Erythroblast (primary cell): ENCODE measurements around the gene CERS6.
A peak's percentile ranks its signal among the peaks of the same experiment; 100 is the strongest.

Experiments used
- DNase-seq, 2 experiments: peaks; one replicate each; lab custom pipeline; 2025; lab: John Stamatoyannopoulos, UW
- GATA1 ChIP-seq: IDR thresholded peaks from 2 replicates; pipeline ENCODE4 v1.6.1; 2011; ENCODE audit warnings: low read depth, mild to moderate bottlenecking, control low read depth, low read length, moderate library complexity
- POLR2A ChIP-seq: IDR thresholded peaks from 2 replicates; pipeline ENCODE4 v1.6.1; 2011; ENCODE audit warnings: mild to moderate bottlenecking, low read length

CERS6 gene

GRCh38 chr2:168599738-168600137, 143.7 kb downstream of the CERS6 start:
- DNase-seq: no peak
- TF ChIP-seq POLR2A: no peak
- no peak for TF ChIP-seq GATA1

GRCh38 chr2:168600949-168601348, 144.9 kb downstream of the CERS6 start:
- DNase-seq: no peak
- TF ChIP-seq GATA1: no peak
- no peak for TF ChIP-seq POLR2A

- DNase-seq: no peak
- TF ChIP-seq POLR2A (no peak), GATA1 (no peak)
Observed at GRCh38 chr2:168601741-168602140, 145.7 kb downstream of the CERS6 start.

DNA sequence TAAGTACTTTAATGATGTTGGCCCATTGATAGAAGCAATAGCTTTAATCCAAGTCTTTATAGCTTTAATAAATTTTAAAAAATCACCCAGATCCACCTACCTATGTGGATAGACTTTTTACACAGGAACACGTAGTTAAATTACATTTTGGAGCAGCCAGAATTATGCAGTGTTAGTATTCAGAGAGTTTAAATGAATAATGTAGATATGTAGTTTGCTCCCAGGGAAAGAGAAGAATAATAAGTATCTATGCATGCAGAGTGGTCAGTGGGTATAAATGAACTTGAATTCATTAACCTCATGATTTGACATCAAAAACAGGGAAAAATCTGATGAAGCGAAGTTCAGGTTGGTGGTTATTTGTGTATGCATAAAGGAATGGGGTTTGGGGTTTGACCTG, 146.3 kb downstream of the CERS6 start:
- no peak for TF ChIP-seq POLR2A
- TF ChIP-seq GATA1: no peak
- no peak for DNase-seq

GRCh38 chr2:168602846-168603401, 146.9 kb downstream of the CERS6 start:
- no peak for DNase-seq
- no peak for TF ChIP-seq POLR2A
- no peak for TF ChIP-seq GATA1

- DNase-seq: no peak
- no peak for TF ChIP-seq POLR2A
- no peak for TF ChIP-seq GATA1
Observed at GRCh38 chr2:168603439-168603961, 147.4 kb downstream of the CERS6 start.

DNA sequence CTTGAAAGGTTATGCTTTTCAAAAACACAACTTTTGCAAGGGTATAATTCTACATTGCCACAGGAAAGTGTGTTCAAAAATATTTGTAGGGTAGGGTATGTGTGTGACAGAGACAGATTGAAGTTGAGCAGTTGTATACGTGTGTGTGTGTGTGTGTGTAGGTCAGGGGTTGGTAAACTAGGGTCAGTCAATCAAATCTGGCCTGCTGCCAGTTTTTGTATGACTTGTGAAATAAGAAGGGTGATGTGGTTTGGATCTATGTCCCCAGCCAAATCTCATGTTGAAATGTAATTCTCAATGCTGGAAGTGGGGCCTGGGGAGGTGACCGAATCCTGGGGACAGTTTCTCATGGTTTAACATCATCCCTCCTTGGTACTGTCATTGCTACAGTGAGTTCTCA, 148.2 kb downstream of the CERS6 start:
- peak; percentile 3 for DNase-seq
- no peak for TF ChIP-seq GATA1
- TF ChIP-seq POLR2A: no peak

DNA sequence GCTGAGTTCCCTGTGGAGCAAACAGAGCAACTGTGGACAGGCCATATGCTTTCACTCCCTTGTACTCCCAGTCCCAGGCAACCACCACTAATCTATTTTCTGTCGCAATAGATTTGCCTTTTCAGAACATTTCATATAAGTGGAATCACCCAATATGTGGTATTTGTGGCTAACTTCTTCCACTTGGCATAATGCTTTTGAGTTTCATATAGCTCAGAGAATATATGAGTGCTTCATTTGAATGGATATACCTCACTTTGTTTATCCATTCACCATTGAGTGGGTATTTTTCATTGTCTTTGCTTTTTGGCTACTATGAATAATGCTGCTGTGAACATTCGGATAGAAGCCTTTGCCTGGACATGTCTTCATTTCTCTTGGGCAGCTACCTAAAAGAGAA, 151.9 kb downstream of the CERS6 start:
- DNase-seq: no peak
- TF ChIP-seq GATA1 (no peak), POLR2A (no peak)

GRCh38 chr2:168608796-168609195, 152.7 kb downstream of the CERS6 start:
- DNase-seq: no peak
- no peak for TF ChIP-seq POLR2A
- TF ChIP-seq GATA1: no peak

DNA sequence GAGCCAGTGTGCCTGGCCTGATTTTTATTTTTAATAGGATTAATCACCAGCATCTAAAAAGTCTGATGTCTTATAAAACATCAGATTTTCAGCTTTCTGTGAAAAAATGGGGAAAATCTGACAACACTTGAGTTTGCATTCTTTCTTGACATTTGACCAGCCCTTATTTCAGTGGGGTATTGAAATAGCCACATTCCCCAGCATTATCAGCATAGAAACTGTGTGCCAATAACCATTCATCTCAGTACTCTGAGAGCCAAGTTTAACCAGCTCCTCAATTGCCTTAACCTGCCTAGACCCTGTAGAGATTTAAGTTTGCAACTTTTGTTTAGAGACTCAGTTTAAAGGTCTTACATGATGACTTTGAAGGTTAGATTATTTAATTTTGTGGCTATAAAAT, 155.0 kb downstream of the CERS6 start:
- TF ChIP-seq GATA1 (no peak), POLR2A (no peak)
- DNase-seq: no peak

DNA sequence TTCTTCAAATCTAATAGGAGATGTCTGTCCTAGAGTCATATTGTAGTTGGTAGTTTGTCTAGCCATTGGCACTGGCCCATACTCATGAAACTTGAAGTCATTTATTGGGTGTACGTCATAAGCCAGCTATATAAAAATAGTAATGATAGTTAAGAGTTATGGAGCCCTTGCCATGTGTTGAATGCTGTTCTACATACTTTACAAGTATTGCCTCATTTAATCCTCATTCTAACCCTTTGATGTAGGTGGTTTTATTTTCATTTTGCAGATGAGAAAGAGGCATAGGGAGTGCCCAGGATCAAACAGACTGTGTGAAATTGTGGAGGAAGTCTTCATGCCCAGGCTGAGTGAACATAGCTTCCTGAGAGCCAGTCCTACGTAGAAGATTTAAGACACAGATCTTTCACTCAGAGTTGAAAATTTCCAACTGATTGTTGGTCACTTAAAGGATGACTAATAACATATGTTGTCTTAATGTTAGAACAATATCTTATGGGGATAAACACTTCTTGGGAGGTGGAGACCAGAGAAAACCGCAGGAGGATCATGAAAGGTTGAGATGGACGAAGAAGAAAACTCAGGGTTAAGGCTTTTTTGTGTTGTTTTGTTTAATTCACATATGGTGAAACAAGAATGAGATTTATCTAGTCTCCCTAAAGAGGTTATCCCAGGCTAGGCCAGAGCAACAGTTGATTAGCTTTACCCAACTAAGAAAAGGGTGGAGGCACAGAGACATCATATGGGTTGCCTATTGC, 156.0 kb downstream of the CERS6 start:
- no peak for DNase-seq
- TF ChIP-seq POLR2A (no peak), GATA1 (no peak)

DNA sequence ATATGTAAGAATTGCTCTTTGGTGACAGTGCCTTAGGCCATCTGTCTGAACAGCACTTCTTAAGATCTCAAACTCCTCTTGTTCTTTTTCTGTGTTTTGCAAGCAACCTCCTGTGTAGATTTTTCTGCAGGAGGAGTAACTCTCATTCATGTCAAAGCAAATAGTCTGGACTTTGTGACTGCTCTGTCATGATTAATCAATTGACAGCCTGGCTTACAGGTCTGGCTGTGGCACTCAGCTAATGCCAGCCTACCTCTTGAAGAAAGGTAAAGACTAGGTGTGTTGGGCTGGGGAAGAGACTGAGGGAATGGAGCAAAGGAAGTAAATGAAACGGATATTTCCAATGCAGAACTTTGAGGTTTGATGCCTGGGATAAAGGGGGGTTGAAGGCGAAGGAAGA, 156.6 kb downstream of the CERS6 start:
- DNase-seq: no peak
- no peak for TF ChIP-seq POLR2A
- TF ChIP-seq GATA1: no peak

DNA sequence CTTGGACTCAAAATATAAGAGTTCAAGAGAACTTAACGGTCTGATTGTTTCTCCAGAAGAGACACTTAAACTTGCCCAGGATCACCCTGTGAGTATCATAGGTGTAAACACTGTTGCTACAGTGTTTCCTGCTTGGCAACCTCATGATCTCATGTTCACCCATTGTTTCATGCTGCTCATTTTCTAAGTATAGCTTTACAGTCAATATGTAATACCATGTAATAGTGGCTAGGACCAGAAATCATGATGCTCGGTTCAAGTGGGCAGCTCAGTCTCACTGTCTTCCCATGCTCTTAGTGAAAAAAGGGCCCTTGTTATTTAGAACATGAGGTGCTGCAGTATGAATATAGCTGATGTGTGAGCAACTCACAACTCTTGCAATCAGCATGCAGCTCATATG, 157.5 kb downstream of the CERS6 start:
- no peak for TF ChIP-seq GATA1
- TF ChIP-seq POLR2A: no peak
- no peak for DNase-seq

- DNase-seq: peak; percentile 18 to 40
- TF ChIP-seq GATA1: no peak
- TF ChIP-seq POLR2A: no peak
Observed at GRCh38 chr2:168614172-168615018, 158.3 kb downstream of the CERS6 start.
